Measurements from ENCODE around the gene PDE4B.
A peak's percentile ranks its signal among the peaks of the same experiment; 100 is the strongest.

The PDE4B gene

GRCh38 chr1:66248257-66248656 lies 455.6 kb downstream of the PDE4B start:
- FAIRE-seq: peak; percentile 51
- DNase-seq (ENCODE audit: insufficient read length, low spot score): no peak

DNA sequence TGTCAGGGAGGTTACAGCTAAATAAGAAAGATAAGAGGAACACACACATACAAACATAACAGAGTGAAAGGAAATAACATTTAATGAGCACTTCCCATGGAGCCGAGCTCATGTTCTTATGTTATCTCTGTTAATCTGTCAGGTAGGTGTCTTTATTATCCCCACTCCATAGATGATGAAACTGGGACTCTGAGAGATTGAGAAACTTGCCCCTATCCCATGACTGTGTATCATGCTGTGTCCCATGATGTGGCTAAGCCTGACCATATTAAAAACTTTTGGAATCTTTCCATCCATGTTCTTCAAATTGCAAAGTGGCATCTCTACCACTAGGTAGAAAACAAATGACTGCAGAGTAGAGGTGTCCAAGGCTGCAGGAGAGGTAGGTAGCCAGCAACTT lies 456.1 kb downstream of the PDE4B start:
- FAIRE-seq (peak; percentile 59), DNase-seq (ENCODE audit: insufficient read length, low spot score) (no peak)

DNA sequence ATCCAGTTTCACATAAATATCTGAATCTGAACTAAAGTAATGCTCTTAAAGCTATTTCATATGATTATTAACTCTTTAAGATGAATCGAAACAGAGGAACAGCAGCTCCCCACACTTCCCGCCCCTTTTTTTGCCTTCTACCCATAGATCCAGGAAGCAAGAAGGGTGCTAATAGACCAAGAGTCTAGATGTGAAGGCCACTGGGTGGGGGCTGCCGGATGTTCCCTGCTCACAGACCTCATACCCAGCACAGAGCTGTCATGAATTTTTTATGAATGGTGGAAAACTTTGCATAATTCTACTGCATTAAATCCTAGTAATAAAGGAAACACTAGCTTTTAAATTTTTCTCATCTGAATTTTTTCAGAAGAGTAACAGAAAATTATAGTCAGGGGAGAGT lies 457.4 kb downstream of the PDE4B start:
- DNase-seq (ENCODE audit: insufficient read length, low spot score) (no peak), FAIRE-seq (no peak)

- FAIRE-seq: no peak
- no peak for DNase-seq (ENCODE audit: insufficient read length, low spot score)
Measured at GRCh38 chr1:66250478-66250877, 457.8 kb downstream of the PDE4B start.

DNA sequence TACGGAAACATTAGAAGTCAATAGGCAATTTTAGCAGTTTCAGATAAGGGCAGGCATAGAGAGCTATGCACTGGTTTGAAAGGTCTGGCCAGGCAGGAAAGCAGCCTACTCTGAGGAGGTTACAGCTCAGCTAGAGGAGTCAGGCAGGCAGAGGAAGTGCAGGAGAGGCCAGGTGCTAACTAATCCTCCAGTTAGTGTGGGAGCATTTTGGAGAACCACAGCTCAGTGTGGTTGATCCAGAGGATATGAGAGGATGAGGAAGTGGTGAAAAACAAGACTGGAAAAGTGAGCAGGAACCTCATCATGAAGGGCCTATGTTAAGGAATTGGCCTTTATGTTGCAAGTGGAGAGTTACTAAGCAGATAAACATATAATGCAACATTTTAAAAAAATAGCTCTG lies 458.9 kb downstream of the PDE4B start:
- no peak for DNase-seq (ENCODE audit: insufficient read length, low spot score)
- peak; percentile 79 for FAIRE-seq

DNA sequence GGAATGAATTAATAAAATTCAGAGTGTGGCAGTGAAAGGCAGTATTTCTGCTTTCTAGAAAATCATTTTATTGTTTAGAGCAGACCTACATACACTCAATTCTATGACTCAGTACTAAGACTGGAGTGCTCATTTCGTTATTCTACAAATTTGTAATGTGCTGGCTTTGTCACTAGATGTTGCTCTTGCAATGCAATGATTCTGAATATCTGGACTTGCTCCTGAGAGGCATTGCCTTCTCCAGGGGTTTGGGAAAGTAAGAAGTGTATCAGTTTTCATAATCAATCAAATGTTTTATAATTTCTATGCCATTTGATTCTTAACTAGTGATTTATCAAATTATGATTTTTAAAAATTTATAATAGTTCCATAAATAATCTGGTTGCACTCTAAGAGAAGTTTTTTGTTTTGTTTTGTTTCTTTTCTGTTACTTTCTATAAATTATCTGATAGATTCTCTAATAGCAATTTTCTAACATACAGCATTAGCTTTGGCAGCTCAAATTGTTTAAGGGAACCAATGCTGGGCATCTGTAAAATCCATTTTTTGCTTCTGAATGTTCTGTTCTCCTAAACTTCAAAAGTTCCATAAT lies 460.7 kb downstream of the PDE4B start:
- FAIRE-seq: peak; percentile 95

DNA sequence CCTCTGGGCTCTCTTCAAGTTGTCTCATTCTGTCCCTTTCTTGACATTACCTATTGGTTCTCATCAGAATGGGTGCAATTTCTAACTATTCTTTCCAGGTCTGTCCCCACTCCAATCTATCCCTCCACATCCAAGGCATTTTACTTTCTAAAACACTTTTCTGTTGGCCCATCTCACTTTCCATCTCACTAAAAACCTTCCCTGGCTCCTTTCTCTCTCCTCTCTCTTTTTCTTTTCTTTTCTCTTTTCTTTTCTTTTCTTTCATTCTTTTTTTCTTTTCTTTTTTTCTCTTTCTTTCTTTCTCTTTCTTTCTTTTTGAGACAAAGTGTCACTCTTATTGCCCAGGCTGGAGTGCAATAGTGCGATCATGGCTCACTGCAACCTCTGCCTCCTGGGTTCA lies 462.1 kb downstream of the PDE4B start:
- no peak for FAIRE-seq
- no peak for DNase-seq (ENCODE audit: insufficient read length, low spot score)

More for the DNA sequence above, 460.7 kb downstream of the PDE4B start:
- no peak for DNase-seq (ENCODE audit: insufficient read length, low spot score)

DNA sequence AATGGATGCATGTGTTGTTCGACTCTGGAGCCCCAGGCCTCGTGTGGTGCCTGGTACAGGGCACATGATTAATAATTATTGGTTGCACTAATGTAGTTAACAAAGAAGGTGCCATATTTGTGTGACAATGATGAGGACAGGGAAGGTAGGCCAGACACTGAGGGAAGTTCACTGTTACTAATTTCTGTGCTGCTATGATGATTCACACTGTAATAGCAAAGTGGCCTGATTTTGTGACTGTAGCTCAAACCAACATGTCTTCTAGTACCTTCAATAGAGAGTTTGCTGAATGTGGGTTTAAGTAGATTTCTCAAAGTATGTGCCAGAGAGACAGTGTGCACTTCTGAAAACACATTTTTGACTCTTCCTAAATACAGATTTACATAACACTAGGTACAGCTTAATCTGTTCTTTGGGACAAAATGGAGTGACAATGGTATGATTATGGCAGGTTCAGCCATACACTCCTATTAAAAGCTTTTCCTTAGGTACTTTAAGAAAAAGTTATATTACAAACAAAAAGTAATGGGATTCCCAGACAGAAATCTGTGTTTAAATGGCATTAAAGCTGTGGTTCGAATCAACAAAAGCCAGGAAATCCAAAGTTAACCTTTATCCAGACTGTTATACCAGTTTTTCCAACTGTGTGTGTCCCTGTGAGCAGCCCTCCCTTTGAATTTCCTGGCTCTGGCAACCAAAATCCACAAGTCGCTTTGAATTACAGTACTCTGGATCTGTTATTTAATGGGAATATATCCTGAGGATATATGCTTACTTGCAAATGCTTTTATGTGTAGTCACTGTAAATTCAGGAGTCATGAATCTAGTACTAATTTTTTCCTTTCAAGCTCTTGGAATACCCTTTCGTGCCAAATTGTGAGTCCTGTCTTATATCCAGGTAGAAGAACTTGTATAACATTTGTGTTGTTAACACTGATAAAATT lies 464.2 kb downstream of the PDE4B start:
- peak; percentile 66 for FAIRE-seq

GRCh38 chr1:66258404-66259105 lies 465.9 kb downstream of the PDE4B start:
- DNase-seq (ENCODE audit: insufficient read length, low spot score): no peak
- peak; percentile 74 for FAIRE-seq

More for the DNA sequence above, 464.2 kb downstream of the PDE4B start:
- DNase-seq (ENCODE audit: insufficient read length, low spot score): no peak

GRCh38 chr1:66261364-66261763 lies 468.7 kb downstream of the PDE4B start:
- FAIRE-seq: no peak
- DNase-seq (ENCODE audit: insufficient read length, low spot score): no peak

- DNase-seq (ENCODE audit: insufficient read length, low spot score) (no peak), FAIRE-seq (no peak)
Measured at GRCh38 chr1:66262208-66262963, 469.7 kb downstream of the PDE4B start.

- no peak for FAIRE-seq
Measured at GRCh38 chr1:66265268-66265667, 472.6 kb downstream of the PDE4B start.

GRCh38 chr1:66265796-66266195 lies 473.1 kb downstream of the PDE4B start:
- FAIRE-seq (peak; percentile 33), DNase-seq (ENCODE audit: insufficient read length, low spot score) (no peak)

More at GRCh38 chr1:66265268-66265667, 472.6 kb downstream of the PDE4B start:
- DNase-seq (ENCODE audit: insufficient read length, low spot score): no peak

DNA sequence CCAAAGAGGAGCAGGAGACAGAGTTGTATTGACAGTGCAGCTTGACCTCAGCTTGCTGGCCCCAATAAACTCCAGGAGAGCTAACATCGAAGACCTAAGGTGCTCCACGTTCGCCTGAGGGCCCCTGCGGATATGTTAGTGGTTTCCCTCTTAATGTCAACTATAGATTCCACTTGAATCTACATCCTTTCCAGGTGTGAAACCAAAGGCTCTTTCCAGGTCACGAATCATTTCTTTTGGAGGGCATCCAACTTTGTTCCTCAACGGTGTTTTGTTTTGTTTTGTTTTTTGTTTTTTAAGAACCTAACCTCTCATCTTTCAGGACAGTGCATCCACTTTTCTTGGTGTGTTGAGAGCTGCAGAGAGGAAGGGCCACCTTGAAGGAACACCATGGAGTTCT lies 473.7 kb downstream of the PDE4B start:
- FAIRE-seq (no peak), DNase-seq (ENCODE audit: insufficient read length, low spot score) (no peak)

GRCh38 chr1:66266756-66267155 lies 474.1 kb downstream of the PDE4B start:
- FAIRE-seq (no peak), DNase-seq (ENCODE audit: insufficient read length, low spot score) (no peak)

DNA sequence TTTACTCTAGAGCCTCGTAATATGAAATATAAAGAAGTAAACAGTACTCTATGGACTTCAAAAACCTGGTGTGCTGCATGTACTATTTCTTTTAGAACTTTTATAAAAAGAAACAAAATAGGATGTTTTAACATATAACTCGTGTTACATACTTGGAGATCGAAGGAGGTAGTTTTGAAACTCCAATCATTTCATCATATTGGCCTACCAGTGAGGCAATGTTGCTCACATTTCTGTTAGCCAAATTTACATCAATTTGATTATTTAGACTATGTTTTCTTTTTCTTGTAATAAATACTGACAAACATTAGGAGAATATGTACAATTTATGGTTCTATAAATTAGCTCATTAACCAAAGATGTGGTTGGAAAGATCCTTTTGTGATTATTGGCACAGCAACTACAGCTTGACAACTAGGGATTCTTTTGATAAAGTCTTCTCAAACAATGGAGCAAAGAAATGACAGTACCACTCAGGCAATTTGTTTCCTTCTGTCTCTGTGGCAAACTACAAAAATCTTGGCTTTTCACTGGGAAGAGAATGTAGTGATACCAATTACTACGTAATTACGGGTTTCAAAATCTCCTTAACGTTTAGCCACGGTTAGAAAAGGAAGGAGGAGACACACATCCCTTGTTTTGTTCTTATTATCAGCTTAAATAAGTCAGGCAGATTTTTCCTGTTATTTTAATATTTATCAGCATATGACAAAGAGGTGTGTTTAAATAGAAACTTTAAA lies 474.7 kb downstream of the PDE4B start:
- no peak for DNase-seq (ENCODE audit: insufficient read length, low spot score)
- no peak for FAIRE-seq

DNA sequence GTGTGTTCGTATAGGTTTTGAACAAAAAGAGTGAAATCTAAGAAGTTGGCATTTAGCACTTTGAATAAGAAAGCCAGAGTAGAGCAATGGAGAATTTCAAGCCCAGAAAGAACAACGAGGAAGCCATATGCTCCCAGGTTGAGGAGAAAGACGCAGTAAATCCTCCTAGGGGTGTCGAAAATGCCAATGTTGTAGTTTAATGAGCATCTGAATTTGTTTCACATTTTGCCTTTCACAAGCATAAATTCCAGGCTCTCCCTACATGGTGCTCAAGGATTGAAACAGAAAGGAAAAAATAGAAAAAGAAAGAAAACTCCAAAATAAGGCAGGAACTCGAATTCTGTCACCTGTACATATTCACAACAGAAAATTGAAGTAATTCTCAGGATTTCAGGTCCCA lies 476.5 kb downstream of the PDE4B start:
- no peak for DNase-seq (ENCODE audit: insufficient read length, low spot score)
- FAIRE-seq: no peak

DNA sequence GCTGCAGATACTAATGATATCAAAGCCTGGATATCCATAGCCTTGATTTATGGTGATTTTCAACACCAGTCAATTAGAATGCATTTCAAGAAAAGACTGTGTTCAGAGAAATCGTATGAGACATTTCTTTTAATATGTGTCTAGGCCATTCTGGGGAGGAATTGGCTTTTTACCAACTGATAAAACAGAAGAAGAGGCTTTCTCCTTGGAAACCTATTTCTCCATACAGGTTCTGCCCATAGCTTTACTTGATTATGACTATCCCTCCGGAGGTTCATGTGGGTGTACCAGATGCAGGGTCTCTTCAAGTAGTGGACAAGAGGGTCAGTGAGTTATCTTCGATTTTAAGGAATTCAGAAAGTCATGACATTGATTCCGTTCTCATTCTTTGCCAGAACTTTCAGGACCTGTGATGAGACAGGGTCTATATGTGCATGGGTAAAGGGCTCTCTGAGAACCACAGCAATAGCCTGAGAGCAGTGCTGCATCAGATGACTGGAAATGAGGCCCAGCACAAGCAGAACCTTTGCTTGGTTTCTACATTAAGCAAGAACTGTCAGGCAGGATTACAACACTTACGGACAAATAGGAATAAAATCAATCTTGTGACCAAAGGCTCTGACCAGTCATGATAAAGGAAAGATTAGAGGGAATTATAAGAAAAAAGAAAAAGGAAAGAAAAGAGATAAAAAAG lies 477.6 kb downstream of the PDE4B start:
- DNase-seq (ENCODE audit: insufficient read length, low spot score) (no peak), FAIRE-seq (no peak)

DNA sequence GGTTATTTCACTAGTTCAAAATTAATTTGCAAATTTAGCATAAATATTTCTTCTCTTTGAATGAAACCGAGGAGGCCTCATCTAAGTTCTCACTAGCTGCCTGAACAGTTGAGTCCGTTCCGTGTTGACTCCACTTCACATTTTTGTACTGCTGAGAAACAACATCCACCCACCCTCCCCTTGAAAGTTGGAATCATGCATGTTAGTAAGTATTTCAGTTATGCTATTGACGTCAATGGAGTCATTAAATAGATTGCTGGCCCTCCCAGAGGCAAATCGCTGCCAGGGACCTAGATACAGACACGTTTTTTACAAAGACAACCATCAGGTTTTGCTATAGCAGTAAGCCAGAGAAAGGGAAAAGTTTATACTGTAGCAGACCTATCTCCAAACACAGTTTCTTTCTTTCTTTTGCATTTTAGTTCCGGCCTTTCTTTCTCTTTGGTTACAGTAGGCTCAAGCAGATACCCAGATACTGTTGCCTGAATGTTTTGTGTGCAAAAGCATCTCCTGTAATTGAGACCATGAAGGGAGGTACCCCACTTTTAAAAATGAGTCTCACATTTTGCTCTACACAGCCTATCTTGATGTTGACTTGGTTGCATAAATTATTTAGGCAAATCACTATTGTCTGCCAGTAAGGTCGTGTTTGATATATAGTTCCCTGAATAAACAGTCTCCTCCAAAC lies 478.7 kb downstream of the PDE4B start:
- DNase-seq (ENCODE audit: insufficient read length, low spot score) (no peak), FAIRE-seq (peak; percentile 85)

Data from GM19239 (cell line).